Measurements from ENCODE around the gene RRP15.

RRP15 gene, protein sequence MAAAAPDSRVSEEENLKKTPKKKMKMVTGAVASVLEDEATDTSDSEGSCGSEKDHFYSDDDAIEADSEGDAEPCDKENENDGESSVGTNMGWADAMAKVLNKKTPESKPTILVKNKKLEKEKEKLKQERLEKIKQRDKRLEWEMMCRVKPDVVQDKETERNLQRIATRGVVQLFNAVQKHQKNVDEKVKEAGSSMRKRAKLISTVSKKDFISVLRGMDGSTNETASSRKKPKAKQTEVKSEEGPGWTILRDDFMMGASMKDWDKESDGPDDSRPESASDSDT

DNA sequence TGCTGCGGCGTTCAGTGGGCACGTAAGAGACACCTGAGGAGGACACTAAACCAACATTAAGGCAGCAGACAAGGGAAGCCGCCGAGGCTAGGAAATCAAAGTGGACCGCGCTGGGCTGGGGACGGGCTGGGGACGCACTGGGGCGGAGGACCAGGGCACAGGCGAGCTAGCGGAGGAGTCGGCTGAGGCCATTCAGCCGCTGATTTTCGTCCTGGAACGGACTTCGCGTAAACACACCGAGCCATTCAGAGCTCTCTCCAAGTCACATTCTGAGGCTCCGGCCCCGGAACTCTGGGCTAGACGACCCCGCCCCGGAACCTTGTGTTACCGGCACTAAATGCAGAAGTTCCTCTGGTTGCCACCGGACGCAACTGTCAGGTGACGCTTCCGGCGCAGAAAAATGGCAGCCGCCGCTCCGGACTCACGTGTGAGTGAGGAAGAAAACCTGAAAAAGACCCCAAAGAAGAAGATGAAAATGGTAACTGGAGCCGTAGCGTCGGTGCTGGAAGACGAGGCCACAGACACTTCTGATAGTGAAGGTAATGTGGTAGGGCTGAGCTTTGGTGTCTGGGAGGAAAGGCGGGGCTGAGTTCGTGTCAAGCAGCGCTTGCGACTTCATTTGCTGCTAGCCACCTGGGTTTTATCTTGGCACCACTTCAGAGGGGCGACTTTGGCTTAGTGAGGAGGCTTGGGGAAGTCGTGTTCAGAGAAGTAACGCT lies at the start of gene RRP15:
Gene RRP15, plus strand, starts transcription at position 377 of the 719 bp plus-strand sequence. Its CDS starts 24 bp downstream, at position 401.
- DNase-seq, result peak; percentile 45

DNA sequence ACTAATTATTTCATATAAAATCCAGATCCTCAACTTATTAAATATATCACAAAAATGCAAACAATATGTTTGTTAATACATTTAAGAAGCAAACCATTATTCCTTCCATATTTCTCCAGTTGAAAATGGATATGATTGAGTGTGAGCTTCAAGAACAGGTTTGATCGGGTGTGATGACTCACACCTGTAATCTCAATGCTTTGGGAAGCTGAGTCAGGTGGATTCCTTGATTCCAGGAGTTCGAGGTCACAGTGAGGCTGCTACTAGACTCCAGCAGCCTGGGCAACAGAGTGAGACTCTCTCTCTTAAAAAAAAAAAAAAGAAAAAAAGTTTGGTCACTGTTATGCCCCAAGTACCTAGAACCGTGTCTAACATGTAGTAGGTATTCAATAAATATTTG lies 42.9 kb upstream of the RRP15 start:
- DNase-seq, result no peak

DNA sequence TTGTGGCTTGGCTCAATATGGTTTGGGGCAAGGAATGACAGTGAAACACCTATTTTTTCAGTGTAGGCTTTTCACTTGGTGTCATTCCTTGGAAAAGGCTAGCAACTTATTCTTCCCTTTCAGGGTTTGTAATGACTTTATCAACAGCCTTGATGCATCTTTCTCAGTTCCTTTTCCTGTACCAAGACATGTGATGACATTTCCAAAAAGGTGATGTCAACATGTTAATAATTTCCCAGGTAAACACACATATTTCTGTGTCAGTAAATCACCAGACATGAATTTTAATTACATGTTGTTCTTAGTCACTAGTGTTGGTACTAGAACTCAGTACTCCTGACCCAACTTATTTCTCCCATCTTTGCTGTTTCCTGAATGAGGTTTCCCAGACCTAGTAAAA lies 37.8 kb upstream of the RRP15 start:
- no peak for DNase-seq

DNA sequence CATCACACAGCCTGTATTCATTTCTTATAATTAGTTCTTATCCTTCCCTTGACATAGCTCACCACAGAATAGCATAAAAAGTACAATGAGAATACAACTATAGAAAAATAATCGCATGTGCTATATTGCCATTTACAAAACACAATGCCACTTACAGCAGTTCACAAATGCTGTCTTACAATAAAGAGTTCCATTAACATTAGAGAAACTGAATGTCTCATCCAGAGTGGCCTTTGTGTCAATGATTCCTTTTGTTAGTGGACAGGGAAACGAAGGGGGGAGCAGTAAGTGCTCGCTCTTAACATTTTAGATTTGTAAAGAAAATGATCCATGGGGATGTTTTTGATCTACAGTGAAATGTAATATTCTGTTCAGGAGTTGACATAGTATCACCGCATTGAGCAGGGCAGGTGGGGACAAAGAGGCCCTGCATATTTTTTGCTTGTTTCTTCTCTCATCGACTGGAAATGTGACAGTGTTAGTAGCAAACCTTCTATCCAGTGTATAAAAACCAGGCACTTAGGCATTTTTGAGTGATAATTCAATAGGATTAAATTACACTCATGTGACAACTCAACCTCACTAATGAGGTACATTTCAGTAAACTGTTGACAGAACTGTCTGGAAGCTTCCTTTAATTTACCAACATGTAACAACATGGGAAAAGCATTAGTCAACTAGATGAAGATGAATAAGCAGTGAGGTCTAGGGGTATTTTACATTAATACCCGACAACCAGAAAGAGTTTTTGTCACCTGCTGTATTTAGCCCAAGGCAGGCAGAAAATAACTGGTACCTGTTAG lies 35.6 kb upstream of the RRP15 start:
- no peak for DNase-seq

DNA sequence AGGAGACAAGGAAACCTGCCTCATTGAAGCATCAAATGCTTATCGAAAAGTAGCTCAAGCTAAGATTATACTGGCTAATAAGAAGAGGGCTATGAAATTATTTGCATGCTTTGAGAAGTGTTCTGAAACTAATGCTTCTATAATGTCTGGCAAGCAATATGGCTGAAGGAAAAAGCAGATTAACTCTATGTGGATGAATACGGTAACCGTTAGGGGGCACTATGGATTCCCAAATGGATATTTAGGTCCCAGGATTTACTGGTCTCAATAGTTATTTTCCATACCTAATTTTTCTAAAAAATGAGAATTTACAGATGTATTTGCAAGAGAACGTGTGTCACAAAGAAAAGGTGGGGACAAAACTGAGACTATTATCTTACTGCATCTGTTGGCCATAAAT lies 34.6 kb upstream of the RRP15 start:
- DNase-seq, result no peak

DNA sequence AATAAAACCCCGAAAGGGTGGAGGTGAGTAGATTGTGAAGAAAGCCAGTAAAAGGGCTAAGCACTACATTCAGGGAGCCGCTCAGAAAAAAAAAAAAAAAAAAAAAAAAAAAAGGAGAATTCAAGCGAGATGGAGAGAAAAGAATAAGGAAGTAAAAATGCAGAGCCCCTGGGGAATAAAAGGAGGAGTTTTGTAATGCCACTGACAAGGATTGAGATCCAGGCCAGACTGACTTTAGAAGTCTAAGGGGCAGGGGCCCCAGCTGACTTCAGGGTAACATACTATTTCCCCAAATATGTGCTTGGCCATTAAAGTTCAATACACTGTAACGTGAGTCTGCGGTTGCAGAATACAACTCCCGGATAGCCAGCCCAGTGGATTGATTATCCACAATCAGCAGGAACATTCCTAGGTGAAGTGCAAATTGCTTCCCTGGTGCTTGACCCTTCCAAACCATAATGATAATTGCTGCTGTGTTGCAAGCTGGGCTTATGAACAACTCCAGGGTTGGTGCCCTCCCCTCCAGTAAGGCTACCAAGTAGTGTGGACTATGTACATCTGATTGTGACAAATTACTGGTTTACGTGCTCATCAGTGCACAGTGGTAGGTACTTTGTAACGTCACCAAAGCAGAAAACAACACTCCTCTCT lies 30.7 kb upstream of the RRP15 start:
- no peak for DNase-seq

DNA sequence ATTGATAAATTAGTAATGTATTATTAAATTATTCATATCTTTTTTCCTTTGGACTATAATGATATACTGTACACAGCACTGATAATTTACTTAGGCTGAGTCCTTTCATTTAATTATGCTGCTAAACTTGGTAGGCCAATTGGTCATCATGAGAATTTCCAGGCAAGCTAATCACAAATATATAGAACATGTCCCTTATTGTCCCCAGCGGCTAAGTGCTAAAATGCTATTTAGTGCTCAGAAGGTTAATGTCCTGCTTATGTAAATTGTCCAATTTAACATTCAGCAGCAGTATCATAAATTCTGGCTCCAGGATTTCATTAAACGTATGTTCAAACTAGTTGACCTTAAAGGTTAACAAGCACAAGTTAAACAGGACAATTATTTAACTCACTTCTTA lies 30.0 kb upstream of the RRP15 start:
- DNase-seq, result no peak

DNA sequence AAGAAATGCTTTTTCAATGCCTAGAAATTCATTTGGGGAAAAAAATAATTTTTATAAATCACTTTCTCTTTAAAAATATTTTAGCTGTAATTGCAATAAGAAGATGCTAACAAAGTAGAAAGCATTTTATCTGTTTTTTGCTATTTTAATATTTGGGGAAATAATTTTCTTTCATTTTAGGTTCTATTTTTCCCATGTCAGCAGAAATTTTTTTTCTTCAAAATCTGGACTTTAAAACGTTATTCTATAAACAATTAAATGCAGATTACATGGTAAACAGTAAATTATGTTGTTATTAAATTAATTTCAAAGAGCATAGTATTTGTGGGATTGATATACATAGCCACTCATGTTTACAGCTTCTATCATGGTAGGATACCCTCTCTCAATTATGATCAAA lies 27.7 kb upstream of the RRP15 start:
- DNase-seq, result no peak

DNA sequence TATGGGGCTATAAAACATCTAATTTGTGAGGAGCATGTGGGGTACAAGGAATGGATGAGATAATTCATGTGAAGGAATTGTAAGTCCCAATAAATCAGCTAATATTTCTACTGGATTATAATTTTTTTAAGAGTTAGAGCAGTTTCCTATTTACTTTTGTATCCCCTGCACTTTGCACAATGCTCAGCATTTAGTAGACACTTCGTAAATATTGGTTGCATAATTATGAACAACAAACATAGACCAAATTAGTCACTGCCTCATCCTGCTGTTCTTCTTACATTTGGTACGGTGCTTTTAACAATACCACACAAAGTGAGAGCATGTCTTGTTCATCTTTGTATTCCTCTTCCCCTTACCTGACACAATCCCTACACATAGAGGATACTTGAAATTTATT lies 27.1 kb upstream of the RRP15 start:
- no peak for DNase-seq

DNA sequence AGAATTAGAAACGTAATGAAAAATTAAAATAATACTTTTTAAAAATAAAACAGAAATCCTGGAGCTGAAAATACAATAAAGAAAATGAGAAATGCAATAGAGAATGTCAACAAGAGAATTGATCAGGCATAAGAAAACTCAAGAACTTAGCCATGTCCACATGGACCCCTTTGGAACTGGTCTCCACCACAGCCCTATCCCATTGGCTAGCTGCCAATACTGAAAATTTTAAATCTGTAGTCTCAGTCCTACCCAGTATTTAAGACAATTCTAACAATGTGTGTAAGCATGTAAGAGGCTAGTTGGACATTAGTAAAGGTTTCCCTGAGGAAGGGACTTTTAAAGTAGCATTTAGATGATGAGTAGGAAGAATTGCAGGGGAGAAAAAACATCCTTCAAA lies 25.8 kb upstream of the RRP15 start:
- no peak for DNase-seq

DNA sequence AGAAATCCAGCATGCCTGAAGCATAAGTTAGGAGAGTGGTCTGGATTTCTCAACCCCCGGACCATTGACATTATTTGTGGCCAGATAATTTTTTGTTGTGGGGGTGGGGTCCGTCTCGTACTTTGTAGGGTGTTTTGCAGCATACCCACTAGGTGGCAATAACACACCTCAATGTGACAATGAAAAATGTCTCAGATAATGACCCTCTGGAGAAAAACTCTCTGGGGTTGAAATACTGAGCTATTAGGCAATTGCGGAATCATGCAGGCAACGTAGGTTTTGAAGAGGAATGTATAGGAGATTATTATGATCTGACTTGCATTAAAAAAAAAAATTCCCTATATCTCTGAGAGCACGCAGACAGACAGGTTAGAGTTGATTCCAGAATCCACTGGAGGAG lies 25.3 kb upstream of the RRP15 start:
- no peak for DNase-seq

DNA sequence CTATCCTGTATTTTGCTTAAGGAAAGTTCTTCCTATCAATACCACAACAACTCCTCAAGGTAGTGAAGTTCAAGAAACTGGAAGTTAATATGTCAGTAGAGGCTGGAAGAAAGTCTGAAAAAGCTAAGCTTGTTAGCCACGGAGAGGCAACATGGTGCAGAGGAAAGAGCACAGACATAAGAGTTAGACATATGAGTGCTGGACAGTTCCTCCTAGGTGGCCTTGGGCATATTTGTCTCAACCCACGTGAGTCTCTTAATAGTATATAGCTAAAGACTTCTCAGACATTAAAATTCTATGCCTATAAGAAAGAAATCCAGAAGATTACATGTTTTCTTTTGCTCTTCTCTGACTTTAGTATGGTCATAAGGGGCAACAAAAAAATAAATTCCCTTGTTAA lies 22.8 kb upstream of the RRP15 start:
- no peak for DNase-seq

DNA sequence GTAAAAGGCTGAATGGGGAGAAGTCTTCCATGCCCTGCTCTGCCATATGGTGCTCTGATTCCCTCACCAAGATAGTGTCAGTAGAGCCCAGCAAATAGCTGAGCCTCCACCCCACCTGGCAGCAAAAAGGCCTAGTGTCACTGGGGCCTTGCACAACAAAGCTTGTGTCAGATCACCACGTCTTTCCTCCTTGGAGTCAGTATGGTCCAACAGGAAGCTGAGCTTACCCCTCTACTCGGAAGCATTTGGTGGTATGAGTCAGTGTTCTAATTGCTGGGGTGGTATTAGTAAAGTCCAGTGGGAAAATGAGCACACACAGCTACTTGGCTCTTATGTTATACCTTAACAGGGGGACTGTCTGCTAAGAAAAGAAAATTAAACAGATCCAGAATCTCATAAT lies 18.7 kb upstream of the RRP15 start:
- no peak for DNase-seq

DNA sequence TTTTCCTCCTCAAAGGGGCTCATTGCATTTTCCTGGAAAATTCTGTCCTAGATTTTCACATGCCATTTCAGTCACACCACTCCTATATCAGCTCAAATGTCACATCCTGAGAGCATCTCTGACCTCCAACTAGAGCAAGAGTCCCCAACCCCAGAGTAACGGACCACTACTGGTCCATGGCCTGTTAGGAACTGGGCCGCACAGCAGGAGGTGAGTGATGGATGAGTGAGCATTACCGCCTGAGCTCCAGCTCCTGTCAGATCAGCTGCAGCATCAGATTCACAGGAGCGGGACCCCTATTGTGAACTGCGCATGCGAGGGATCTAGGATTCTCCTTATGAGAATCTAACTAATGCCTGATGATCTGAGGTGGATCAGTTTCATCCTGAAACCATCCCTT lies 12.7 kb upstream of the RRP15 start:
- no peak for DNase-seq

DNA sequence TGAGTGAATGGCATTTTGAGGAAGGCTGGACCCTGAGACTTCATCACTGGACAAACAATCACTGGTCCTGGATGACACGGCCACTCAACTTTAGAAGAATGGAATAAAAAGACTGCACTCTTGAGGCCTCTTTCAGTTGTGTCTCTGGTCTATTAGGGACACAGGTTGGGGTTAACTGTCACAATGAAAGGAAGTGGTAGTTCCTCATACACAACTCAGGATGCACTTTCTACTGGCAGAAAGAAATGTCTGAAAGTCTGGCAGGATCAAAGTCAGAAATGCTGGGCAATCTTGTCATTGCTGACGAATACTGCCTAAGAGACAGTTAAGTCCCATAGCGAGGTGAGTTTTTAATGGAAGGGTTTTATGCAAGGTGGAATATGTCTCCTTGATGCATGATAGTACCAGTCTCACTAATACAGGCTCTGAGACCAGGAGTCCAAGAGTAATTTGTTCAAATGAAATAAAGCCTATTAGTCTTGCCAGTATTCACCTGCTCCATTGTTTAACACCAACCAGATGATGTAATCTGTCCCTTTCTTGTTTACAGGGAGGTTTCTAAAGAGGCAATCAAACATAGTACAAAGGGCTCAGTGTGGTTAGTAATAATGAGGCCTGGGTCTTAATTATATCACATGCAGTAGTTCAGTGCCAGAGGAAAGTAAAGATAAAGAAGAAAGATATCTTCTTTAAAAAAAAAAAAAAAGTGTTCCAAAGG lies 11.2 kb upstream of the RRP15 start:
- no peak for DNase-seq

DNA sequence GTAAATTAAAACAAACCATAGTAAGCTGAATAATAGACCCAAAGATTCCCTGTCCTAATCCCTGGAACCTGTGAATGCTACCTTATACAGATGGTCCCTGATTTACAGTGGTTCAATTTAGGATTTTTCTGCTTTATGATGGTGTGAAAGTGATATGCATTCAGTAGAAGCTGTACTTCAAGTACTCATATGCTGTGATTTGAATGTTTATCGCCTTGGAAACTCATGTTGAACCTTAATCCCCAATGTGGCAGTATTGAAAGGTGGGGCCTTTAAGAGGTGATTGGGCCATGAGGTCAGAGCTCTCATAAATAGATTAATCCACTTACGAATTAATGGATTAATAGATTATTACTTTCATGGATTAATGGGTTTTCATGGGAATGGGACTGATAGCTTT lies 10.6 kb upstream of the RRP15 start:
- no peak for DNase-seq

DNA sequence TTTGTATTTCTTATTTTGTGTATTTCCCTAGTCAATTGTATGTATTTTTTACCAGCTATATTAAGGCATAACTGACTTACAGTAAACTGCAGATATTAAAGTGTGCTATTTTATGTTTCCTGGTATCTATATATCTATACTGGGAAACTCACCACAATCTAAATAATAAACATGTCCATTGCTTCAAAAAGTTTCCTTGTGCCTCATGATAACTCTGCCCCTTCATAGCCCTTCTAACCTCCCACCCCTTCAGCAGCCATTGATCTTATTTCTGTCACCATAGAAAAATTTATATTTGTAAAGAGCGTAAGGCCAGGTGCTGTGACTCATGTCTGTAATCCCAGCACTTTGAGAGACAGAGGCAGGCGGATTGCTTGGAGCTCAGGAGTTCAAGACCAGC lies 9.3 kb upstream of the RRP15 start:
- no peak for DNase-seq

DNA sequence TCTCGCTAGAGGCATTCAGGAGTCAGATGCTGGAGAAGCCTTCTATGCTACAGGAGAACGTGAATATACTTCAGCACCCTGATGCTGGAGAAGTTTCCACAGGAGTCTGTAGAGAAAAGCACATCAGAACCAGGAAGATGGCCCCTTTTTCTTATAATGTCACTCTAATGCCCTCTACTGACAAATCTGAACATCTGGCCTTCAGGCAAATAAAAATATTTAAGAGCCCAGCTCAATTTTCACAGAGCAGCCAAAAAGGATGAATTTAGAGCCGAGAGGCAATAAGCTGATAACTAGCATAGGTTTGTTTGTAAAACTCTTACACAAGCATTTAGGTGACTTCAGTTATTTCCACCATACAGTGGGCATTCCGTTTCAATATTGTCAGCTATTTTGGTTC lies 3.8 kb upstream of the RRP15 start:
- no peak for DNase-seq

DNA sequence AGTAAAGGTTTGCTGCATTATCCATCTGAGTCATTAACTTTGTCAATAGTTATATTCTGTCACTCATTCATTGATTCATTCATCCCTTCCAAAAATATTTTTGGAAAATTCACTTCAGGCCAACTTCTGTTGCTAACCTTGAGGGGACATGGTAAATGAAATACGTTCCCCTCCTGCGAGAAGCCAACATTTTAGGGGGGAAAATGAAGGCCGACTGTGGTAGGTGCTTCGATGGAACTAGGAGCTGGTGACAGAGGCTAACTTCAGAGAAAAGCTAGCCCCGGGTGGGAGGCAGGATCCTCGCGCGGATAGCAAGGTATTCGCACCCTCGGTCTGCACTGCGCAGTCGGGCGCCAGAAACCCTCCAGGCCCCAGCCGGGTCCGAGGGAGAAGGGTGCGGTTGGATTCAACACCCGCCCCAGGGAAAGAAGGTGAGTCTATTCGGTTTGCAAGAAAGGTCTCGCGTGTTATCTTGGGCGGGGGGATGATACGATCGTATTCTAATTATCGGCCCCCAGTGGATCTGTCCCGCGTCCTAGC lies 646 bp upstream of the RRP15 start:
- DNase-seq, result no peak

DNA sequence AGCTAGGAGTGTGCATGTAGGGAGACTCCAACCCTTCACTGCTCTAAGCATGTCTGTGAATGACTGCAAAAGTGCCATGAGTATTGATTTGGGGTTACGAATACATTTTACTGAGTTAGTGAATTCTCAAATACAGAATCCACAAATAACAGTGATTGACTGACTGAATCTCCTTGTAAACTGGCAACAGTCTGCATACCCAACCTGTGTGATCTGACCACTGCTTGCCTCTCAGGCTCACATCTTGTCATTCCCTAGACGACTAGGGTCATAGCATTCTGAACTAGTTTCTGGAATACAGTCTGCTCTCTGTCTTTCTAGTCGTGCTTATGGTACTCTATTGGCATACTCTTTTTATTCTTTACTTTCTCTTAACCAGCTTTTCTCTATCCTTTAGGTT lies 7.4 kb downstream of the RRP15 start:
- DNase-seq, result no peak

DNA sequence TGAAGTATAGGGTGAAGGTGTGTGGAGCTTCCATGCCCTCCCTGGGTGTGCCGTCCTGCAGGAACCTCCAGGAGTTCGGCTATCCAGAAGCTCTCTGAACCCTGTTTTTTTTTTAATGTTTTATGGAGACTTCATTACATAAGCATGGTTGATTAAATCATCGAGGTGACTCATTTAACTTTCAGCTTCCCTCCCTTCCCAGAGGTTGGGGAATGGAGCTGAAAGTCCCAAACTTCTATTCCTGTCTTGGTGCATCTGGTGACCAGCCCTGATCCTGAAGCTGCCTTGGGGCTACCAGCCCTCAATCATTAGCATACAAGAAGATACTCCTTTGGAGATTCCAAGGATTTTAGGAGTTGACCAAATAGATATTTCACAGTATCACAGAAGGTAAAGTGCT lies 9.5 kb downstream of the RRP15 start:
- no peak for DNase-seq

DNA sequence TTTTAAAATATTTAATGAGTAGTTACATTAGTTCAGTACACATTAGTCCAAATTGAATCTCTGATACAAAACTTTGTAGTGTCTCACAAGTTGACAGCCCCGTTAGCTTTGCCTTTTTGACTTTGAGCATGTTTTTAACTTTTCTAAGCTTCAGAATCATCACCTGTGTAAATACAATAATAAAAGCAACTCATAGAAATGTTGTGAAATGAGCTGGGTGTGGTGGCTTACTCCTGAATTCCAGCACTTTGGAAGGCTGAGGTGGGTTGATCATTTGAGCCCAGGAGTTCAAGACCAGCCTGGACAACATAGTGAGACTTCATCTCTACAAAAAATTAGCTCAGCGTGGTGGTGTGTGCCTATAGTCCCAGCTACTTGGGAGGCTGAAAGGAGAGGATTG lies 11.1 kb downstream of the RRP15 start:
- DNase-seq, result no peak

DNA sequence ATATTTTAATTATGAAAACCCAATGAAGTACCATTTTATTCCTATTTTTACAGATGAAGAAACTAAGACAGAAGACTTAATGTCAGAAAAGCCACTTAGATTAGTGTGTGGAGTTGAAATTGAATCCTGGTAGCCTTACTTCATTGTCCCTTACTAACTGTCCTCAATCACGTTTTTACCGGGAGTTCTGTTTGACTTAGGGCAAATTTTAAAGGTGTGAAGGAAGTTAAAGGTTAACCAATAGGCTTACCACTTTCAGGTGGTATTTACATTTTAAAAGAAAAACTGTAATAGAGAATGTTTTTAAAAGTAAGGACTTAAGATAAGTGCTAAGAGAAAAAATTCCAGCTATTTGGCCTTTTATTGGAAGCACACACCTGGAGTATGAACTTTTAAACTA lies 12.4 kb downstream of the RRP15 start:
- no peak for DNase-seq

All from cortex of kidney (tissue), 1 donor.